Loucy (cell line): ENCODE measurements around the gene PCYT1A.

Source experiments
- H2AFZ ChIP-seq: fragments of 200-600 bp; sonication (generic); 2 replicates; pipeline ENCODE4 v1.6.0; 2016; ENCODE audit warnings: antibody characterized with exemption, mild to moderate bottlenecking, low read length, moderate library complexity
- H3F3A ChIP-seq: fragments of 200-600 bp; 2 replicates; pipeline ENCODE4 v1.6.0; 2016; ENCODE audit warnings: antibody characterized with exemption, low read depth, mild to moderate bottlenecking
- H3K27me3 ChIP-seq: fragments of 200-600 bp; sonication (generic); 2 replicates; pipeline ENCODE4 v1.6.1; 2014; ENCODE audit warnings: low read length, mild to moderate bottlenecking; ENCODE audit not compliant: insufficient read depth, poor library complexity, severe bottlenecking
- H3K36me3 ChIP-seq: fragments of 200-600 bp; sonication (generic); 2 replicates; pipeline ENCODE4 v1.6.1; 2016; ENCODE audit warnings: low read length; ENCODE audit not compliant: insufficient read depth
- H3K4me1 ChIP-seq: fragments of 200-600 bp; sonication (generic); 2 replicates; pipeline ENCODE4 v1.5.1; 2014; ENCODE audit warnings: low read length, mild to moderate bottlenecking; ENCODE audit not compliant: insufficient read depth, poor library complexity, severe bottlenecking
- H3K4me2 ChIP-seq: fragments of 200-600 bp; sonication (generic); 2 replicates; pipeline ENCODE4 v1.6.0; 2014; ENCODE audit warnings: antibody characterized with exemption, low read length, low read depth, mild to moderate bottlenecking; ENCODE audit not compliant: poor library complexity, severe bottlenecking
- H3K4me3 ChIP-seq: fragments of 200-600 bp; sonication (generic); 2 replicates; pipeline ENCODE4 v1.5.1; 2014; ENCODE audit warnings: low read length, mild to moderate bottlenecking, mixed read lengths; ENCODE audit not compliant: poor library complexity, severe bottlenecking
- H3K79me2 ChIP-seq: fragments of 200-600 bp; sonication (generic); 2 replicates; pipeline ENCODE4 v1.6.1; 2014; ENCODE audit warnings: low read length; ENCODE audit not compliant: insufficient read depth
- H3K9ac ChIP-seq: fragments of 200-600 bp; sonication (generic); 2 replicates; pipeline ENCODE4 v1.6.0; 2014; ENCODE audit warnings: mild to moderate bottlenecking, low read depth, low read length, moderate library complexity; ENCODE audit not compliant: poor library complexity, severe bottlenecking
- H3K9me2 ChIP-seq: fragments of 200-600 bp; sonication (generic); replicated peaks from 2 replicates; pipeline ENCODE4 v1.6.1; 2016; ENCODE audit warnings: low read depth, low read length, mixed read lengths
- H3K9me3 ChIP-seq: fragments of 200-600 bp; sonication (generic); 2 replicates; pipeline ENCODE4 v1.6.1; 2014; ENCODE audit warnings: mild to moderate bottlenecking, antibody characterized with exemption, low read length, low read depth; ENCODE audit not compliant: insufficient read depth
- H4K20me1 ChIP-seq: fragments of 200-600 bp; sonication (generic); 2 replicates; pipeline ENCODE4 v1.6.0; 2014; ENCODE audit warnings: antibody characterized with exemption, low read length, mild to moderate bottlenecking; ENCODE audit not compliant: insufficient read depth, poor library complexity, severe bottlenecking
- EZH2phosphoT487 ChIP-seq: fragments of 200-600 bp; IDR thresholded peaks from 2 replicates; pipeline ENCODE4 v1.6.1; 2018; ENCODE audit warnings: antibody characterized with exemption, mild to moderate bottlenecking, moderate library complexity, borderline replicate concordance
- TF ChIP-seq, protein P1 (sequence below): fragments of 200-600 bp; sonication (generic); conservative IDR thresholded peaks from 2 replicates; pipeline ENCODE4 v1.5.1; 2014; ENCODE audit warnings: mild to moderate bottlenecking, antibody characterized with exemption, low read length

The PCYT1A gene

DNA sequence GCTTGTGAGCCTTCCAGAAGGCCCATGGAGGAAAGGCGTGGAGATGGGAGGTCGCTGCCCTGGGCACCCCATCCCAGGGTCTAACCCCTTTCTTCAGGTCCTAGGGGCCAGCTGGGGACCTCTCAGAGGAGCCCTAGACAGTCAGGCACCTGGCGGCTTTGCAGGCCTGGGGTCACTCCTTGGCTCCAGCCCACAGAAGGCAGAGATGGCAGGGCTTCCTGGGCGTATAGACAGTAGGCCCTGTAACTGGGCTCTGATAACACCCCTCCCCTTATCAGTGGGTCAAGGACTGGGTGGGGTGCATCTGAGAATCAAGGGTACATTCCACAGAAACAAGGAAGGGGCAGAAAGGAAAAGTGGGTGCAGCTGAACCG lies 93.0 kb downstream of the PCYT1A start:
- no peaks in the 10 kb centered on the region for H3F3A ChIP-seq
- no peak overlapping the region for H2AFZ ChIP-seq
- H3K9ac ChIP-seq: peak overlapping the region; percentile 60
- peaks cover 64% of the 10 kb centered on the region for H3K79me2 ChIP-seq
- H3K4me1 ChIP-seq: peaks cover 45% of the 10 kb centered on the region
- no peak overlapping the region for H3K4me3 ChIP-seq
- no peaks in the 10 kb centered on the region for H3K36me3 ChIP-seq
- no peaks in the 10 kb centered on the region for H4K20me1 ChIP-seq
- TF ChIP-seq, protein P1, sequence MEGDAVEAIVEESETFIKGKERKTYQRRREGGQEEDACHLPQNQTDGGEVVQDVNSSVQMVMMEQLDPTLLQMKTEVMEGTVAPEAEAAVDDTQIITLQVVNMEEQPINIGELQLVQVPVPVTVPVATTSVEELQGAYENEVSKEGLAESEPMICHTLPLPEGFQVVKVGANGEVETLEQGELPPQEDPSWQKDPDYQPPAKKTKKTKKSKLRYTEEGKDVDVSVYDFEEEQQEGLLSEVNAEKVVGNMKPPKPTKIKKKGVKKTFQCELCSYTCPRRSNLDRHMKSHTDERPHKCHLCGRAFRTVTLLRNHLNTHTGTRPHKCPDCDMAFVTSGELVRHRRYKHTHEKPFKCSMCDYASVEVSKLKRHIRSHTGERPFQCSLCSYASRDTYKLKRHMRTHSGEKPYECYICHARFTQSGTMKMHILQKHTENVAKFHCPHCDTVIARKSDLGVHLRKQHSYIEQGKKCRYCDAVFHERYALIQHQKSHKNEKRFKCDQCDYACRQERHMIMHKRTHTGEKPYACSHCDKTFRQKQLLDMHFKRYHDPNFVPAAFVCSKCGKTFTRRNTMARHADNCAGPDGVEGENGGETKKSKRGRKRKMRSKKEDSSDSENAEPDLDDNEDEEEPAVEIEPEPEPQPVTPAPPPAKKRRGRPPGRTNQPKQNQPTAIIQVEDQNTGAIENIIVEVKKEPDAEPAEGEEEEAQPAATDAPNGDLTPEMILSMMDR: no peak
- TF ChIP-seq EZH2phosphoT487: no peak
- no peaks in the 10 kb centered on the region for H3K9me3 ChIP-seq
- H3K27me3 ChIP-seq: no peaks in the 10 kb centered on the region
- H3K9me2 ChIP-seq: no peaks in the 10 kb centered on the region
- peak overlapping the region; percentile 29 for H3K4me2 ChIP-seq

DNA sequence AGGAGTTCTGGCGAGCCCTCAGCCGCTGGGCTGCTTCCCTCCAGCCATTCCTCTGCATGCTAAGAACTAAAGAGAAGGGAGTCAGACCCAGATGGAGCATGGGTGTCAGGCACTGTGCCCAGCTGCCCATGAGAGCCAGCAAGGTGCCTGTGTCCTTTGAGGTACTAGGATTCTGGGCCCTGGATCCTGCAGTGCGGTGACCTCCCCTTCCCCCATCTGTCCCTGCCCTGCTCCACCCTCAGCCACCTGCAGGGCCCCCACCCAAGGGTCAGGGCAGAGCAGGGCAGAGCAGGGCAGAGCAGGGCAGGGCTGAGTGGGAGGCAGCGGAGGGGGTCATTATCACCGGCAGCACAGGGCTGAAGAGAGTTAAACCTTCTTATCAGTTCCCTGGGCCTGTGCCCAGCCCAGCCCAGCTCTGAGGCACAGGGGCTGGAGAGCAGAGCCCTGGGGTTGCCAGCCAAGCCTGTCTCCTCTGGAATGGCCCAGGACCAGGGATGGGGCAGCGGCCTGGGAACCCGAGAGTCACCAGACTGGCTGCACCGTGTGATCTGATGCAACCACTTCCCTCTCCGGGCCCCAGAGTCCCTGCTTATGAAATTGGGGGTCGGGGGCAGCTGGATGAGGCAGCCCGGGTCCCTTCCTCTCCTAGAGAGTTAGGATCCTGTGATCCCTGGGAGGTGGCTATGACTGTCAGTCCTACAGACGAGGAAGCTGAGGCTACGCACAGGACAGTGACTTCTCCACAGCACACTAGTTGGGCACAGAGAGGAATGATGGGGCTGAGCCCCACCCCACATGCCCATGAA lies 93.6 kb downstream of the PCYT1A start:
- H3K79me2 ChIP-seq: peaks cover 68% of the 10 kb centered on the region
- no peaks in the 10 kb centered on the region for H3K27me3 ChIP-seq
- H4K20me1 ChIP-seq: no peaks in the 10 kb centered on the region
- TF ChIP-seq EZH2phosphoT487: no peak
- TF ChIP-seq, protein P1: no peak
- peaks cover 45% of the 10 kb centered on the region for H3K4me1 ChIP-seq
- H3K4me2 ChIP-seq: peak overlapping the region; percentile 29
- H3K9ac ChIP-seq: peak overlapping the region; percentile 60
- no peaks in the 10 kb centered on the region for H3K9me2 ChIP-seq
- H3K4me3 ChIP-seq: no peak overlapping the region
- H3K9me3 ChIP-seq: no peaks in the 10 kb centered on the region
- no peak overlapping the region for H2AFZ ChIP-seq
- no peaks in the 10 kb centered on the region for H3K36me3 ChIP-seq
- H3F3A ChIP-seq: no peaks in the 10 kb centered on the region

DNA sequence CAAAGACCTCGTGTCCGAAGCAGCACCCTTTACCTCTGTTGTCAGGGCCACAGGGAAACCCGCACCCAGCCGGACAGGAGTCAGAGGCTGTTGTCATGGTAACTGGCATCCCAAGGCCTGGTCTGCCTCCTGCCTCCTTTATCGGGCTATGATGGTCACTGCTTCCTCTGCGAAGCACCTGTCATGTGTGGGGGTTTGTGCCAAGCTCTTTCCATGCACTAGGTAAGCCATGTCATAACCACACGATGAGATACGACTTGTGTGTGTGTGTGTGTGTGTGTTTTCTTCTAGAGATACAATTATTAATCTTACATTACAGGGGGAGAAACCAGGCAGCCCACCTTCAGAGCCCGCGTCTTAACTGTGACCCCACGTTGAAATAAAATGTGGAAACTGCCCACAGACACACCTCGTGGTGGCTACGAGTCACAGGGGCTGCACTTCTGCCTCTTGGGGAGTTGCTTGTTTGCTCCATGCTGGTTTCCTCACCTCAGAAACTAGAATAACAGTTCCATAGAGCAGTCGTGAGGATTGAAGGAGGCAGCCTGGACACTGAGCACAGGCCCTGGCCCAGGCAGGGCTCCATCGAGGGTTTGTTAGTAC lies 94.3 kb downstream of the PCYT1A start:
- Histone ChIP-seq H3K9ac (peak overlapping the region; percentile 60), H3K9me2 (no peaks in the 10 kb centered on the region), H3K79me2 (peaks cover 74% of the 10 kb centered on the region), H3K4me3 (no peak overlapping the region), H3K9me3 (no peaks in the 10 kb centered on the region), H4K20me1 (no peaks in the 10 kb centered on the region), H3K4me1 (peaks cover 46% of the 10 kb centered on the region), H2AFZ (no peak overlapping the region), H3K27me3 (no peaks in the 10 kb centered on the region), H3F3A (no peaks in the 10 kb centered on the region), H3K36me3 (no peaks in the 10 kb centered on the region), H3K4me2 (peak overlapping the region; percentile 29)
- TF ChIP-seq, protein P1: no peak
- TF ChIP-seq EZH2phosphoT487: no peak
